CD4-positive, alpha-beta T cell treated with Interleukin-6 at 100 ng/mL for 8 hours (primary cell): ENCODE data around the gene LIPT1.
"Not testable (repeated sequence)": the region's sequence is repeated elsewhere in the genome, so short reads cannot be mapped to it uniquely, and the experiment has no call there.

Source experiments
- DNase-seq: peaks from one replicate; pipeline ENCODE4 v3.0.0-alpha.2; 2020; ENCODE audit warnings: mixed read lengths, low spot score

Gene LIPT1

GRCh38 chr2:99180755-99181623 lies 26.2 kb downstream of the LIPT1 start, which contains the start of the genes MITD1 and MRPL30:
MITD1 (minus strand) TSS chr2:99181058; CDS start chr2:99180981, 77 bp downstream.
MRPL30 (plus strand) TSS chr2:99181184; CDS start chr2:99186204, 5,020 bp downstream.
- peak; percentile 89 for DNase-seq

- DNase-seq = no peak
Measured at GRCh38 chr2:99181624-99182000, 26.8 kb downstream of the LIPT1 start.

- no peak for DNase-seq
Measured at GRCh38 chr2:99183025-99183424, 28.3 kb downstream of the LIPT1 start.

- no peak for DNase-seq
Measured at GRCh38 chr2:99184811-99185210, 30.0 kb downstream of the LIPT1 start.

- DNase-seq = no peak
Measured at GRCh38 chr2:99187011-99187410, 32.2 kb downstream of the LIPT1 start.

GRCh38 chr2:99188357-99188756 lies 33.6 kb downstream of the LIPT1 start:
- no peak for DNase-seq

GRCh38 chr2:99190548-99190947 lies 35.8 kb downstream of the LIPT1 start:
- no peak for DNase-seq

- DNase-seq = not testable (repeated sequence)
Measured at GRCh38 chr2:99192364-99192763, 37.6 kb downstream of the LIPT1 start.

- DNase-seq = no peak
Measured at GRCh38 chr2:99198103-99198841, 43.5 kb downstream of the LIPT1 start.

GRCh38 chr2:99200076-99200800 lies 45.5 kb downstream of the LIPT1 start:
- DNase-seq = no peak

GRCh38 chr2:99201959-99202678 lies 47.4 kb downstream of the LIPT1 start:
- no peak for DNase-seq

GRCh38 chr2:99205491-99205890 lies 50.7 kb downstream of the LIPT1 start:
- DNase-seq = no peak
